GM19240 (cell line): ENCODE data around the gene RTL9.

ENCODE experiments used
- DNase-seq: peaks from one replicate; pipeline ENCODE4 v3.0.0; 2011; ENCODE audit warnings: low spot score; ENCODE audit not compliant: insufficient read length

The RTL9 gene

GRCh38 chrX:110341189-110342035 lies 17.2 kb upstream of the RTL9 start:
- no peak for DNase-seq

- no peak for DNase-seq
Observed at GRCh38 chrX:110346681-110347080, 12.0 kb upstream of the RTL9 start.

GRCh38 chrX:110359273-110359672 lies 625 bp downstream of the RTL9 start:
- DNase-seq = no peak

GRCh38 chrX:110363244-110363643 lies 4.6 kb downstream of the RTL9 start:
- no peak for DNase-seq

- DNase-seq = no peak
Observed at GRCh38 chrX:110373310-110373709, 14.7 kb downstream of the RTL9 start.

GRCh38 chrX:110374559-110374958 lies 15.9 kb downstream of the RTL9 start:
- no peak for DNase-seq

GRCh38 chrX:110381216-110381615 lies 22.6 kb downstream of the RTL9 start:
- DNase-seq = no peak

- DNase-seq = no peak
Observed at GRCh38 chrX:110383414-110383813, 24.8 kb downstream of the RTL9 start.

GRCh38 chrX:110384490-110384889 lies 25.8 kb downstream of the RTL9 start:
- no peak for DNase-seq

GRCh38 chrX:110389570-110389969 lies 30.9 kb downstream of the RTL9 start:
- no peak for DNase-seq

GRCh38 chrX:110391086-110391485 lies 32.4 kb downstream of the RTL9 start:
- DNase-seq = no peak

- no peak for DNase-seq
Observed at GRCh38 chrX:110394651-110395050, 36.0 kb downstream of the RTL9 start.

GRCh38 chrX:110395877-110396276 lies 37.2 kb downstream of the RTL9 start:
- DNase-seq = no peak

- no peak for DNase-seq
Observed at GRCh38 chrX:110396735-110397134, 38.1 kb downstream of the RTL9 start.

GRCh38 chrX:110397339-110397738 lies 38.7 kb downstream of the RTL9 start:
- no peak for DNase-seq

- no peak for DNase-seq
Observed at GRCh38 chrX:110397904-110398303, 39.3 kb downstream of the RTL9 start.

GRCh38 chrX:110399497-110399896 lies 40.8 kb downstream of the RTL9 start:
- DNase-seq = no peak

- no peak for DNase-seq
Observed at GRCh38 chrX:110399966-110400365, 41.3 kb downstream of the RTL9 start.

- no peak for DNase-seq
Observed at GRCh38 chrX:110401135-110401534, 42.5 kb downstream of the RTL9 start.

GRCh38 chrX:110402091-110402849 lies 43.6 kb downstream of the RTL9 start:
- DNase-seq = no peak

GRCh38 chrX:110402850-110403221 lies 44.2 kb downstream of the RTL9 start:
- no peak for DNase-seq

GRCh38 chrX:110403441-110404238 lies 45.0 kb downstream of the RTL9 start:
- DNase-seq = no peak
